Nephron progenitor cell (in vitro differentiated cells): ENCODE data around the gene TMBIM6.

Source experiments
- DNase-seq: peaks from one replicate; pipeline ENCODE4 v3.0.0; 2021
- H3K27ac Mint-ChIP-seq: 2 replicates; pipeline ENCODE4 v1.8.0; 2021; ENCODE audit warnings: mild to moderate bottlenecking, moderate library complexity, mixed read lengths
- H3K27me3 Mint-ChIP-seq: 2 replicates; pipeline ENCODE4 v1.8.0; 2021; ENCODE audit warnings: mild to moderate bottlenecking, low read depth, mixed read lengths; ENCODE audit not compliant: poor library complexity
- H3K36me3 Mint-ChIP-seq: 2 replicates; pipeline ENCODE4 v1.8.0; 2021; ENCODE audit warnings: low read depth, mixed read lengths
- H3K4me1 Mint-ChIP-seq: 2 replicates; pipeline ENCODE4 v1.8.0; 2021; ENCODE audit warnings: mixed read lengths
- H3K4me3 Mint-ChIP-seq: 2 replicates; pipeline ENCODE4 v1.8.0; 2021; ENCODE audit warnings: mild to moderate bottlenecking, moderate library complexity, mixed read lengths
- H3K9me3 Mint-ChIP-seq: 2 replicates; pipeline ENCODE4 v1.8.0; 2021; ENCODE audit warnings: mild to moderate bottlenecking, moderate library complexity, mixed read lengths
- TF ChIP-seq, protein P1 (sequence below): fragments of 200-600 bp; sonication (generic); IDR thresholded peaks from 2 replicates; pipeline ENCODE4 v1.5.0; 2021; ENCODE audit warnings: antibody characterized with exemption

Gene TMBIM6

GRCh38 chr12:49803693-49804450, 62.5 kb downstream of the TMBIM6 start:
- Mint-ChIP-seq H3K4me1 (peaks cover 29% of the 10 kb centered on the region), H3K27me3 (peaks cover 8% of the 10 kb centered on the region), H3K36me3 (peaks cover 32% of the 10 kb centered on the region), H3K4me3 (no peak overlapping the region), H3K27ac (peak overlapping the region; percentile 29), H3K9me3 (no peaks in the 10 kb centered on the region)
- TF ChIP-seq, protein P1, sequence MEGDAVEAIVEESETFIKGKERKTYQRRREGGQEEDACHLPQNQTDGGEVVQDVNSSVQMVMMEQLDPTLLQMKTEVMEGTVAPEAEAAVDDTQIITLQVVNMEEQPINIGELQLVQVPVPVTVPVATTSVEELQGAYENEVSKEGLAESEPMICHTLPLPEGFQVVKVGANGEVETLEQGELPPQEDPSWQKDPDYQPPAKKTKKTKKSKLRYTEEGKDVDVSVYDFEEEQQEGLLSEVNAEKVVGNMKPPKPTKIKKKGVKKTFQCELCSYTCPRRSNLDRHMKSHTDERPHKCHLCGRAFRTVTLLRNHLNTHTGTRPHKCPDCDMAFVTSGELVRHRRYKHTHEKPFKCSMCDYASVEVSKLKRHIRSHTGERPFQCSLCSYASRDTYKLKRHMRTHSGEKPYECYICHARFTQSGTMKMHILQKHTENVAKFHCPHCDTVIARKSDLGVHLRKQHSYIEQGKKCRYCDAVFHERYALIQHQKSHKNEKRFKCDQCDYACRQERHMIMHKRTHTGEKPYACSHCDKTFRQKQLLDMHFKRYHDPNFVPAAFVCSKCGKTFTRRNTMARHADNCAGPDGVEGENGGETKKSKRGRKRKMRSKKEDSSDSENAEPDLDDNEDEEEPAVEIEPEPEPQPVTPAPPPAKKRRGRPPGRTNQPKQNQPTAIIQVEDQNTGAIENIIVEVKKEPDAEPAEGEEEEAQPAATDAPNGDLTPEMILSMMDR: no peak
- DNase-seq: no peak

DNA sequence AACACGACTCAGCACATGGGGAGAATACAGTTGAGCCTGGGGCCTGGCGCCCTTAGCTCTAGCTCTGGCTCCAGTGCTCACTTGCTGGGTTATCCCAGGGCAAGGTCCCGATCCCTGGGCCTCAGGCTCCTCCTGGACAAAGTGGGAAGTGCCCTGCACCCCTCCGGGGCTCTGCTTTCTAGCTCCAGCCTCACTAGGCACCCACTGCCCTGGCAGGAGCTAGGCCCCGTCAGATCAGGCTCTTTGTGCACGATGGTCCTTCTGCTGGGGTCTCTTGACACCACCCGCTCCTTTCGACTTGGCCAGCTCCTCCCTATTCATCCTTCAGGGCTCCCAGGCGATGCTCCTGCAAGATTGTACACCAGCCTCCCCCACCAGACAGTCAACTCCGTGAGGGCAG, 63.5 kb downstream of the TMBIM6 start:
- TF ChIP-seq, protein P1: no peak
- Mint-ChIP-seq H3K4me3 (no peak overlapping the region), H3K36me3 (peaks cover 28% of the 10 kb centered on the region), H3K4me1 (peaks cover 39% of the 10 kb centered on the region), H3K27me3 (peaks cover 8% of the 10 kb centered on the region), H3K27ac (no peak overlapping the region), H3K9me3 (no peaks in the 10 kb centered on the region)
- DNase-seq: no peak

DNA sequence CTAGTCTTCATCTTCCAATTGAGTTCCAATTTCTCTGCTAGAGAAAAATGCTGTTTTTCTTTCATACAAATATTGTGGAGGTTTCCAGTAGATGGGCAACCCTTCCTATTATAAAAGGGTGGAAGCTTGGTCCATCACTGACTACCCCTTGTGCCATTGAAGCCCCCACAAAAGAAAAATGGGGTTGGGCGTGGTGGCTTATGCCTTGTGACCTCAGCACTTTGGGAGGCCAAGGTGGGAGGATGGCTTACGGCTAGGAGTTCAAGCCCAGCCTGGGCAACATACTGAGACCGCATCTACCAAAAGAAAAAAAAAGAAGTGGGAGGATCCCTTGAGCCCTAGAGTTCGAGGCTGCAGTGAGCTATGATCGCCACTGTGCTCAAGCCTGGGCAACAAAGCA, 64.1 kb downstream of the TMBIM6 start:
- peak overlapping the region; percentile 51 for H3K27ac Mint-ChIP-seq
- no peak overlapping the region for H3K4me3 Mint-ChIP-seq
- peaks cover 45% of the 10 kb centered on the region for H3K4me1 Mint-ChIP-seq
- H3K27me3 Mint-ChIP-seq: peaks cover 8% of the 10 kb centered on the region
- peaks cover 22% of the 10 kb centered on the region for H3K36me3 Mint-ChIP-seq
- DNase-seq: no peak
- TF ChIP-seq, protein P1: no peak
- no peaks in the 10 kb centered on the region for H3K9me3 Mint-ChIP-seq

GRCh38 chr12:49806321-49806813, 65.0 kb downstream of the TMBIM6 start:
- no peak for DNase-seq
- Mint-ChIP-seq H3K27me3 (peaks cover 8% of the 10 kb centered on the region), H3K4me3 (no peak overlapping the region), H3K27ac (peak overlapping the region; percentile 48), H3K9me3 (no peaks in the 10 kb centered on the region), H3K36me3 (peaks cover 19% of the 10 kb centered on the region), H3K4me1 (peaks cover 54% of the 10 kb centered on the region)
- TF ChIP-seq, protein P1: no peak

- Mint-ChIP-seq H3K4me1 (peaks cover 59% of the 10 kb centered on the region), H3K27me3 (peaks cover 8% of the 10 kb centered on the region)
These were observed 65.5 kb downstream of the TMBIM6 start for GRCh38 chr12:49806877-49807276.

More at GRCh38 chr12:49806877-49807276, 65.5 kb downstream of the TMBIM6 start:
- Mint-ChIP-seq H3K9me3 (no peaks in the 10 kb centered on the region), H3K4me3 (no peak overlapping the region), H3K27ac (peak overlapping the region; percentile 48), H3K36me3 (peaks cover 19% of the 10 kb centered on the region)
- DNase-seq: no peak
- TF ChIP-seq, protein P1: no peak
